Lung (tissue), 12 donors: Measurements from ENCODE around the gene ART4. TPM values are rescaled to one million over a fixed set of nuclear protein-coding genes. Genes with fewer than 3 reads are reported as not detected.

ENCODE experiments used
- ATAC-seq: fragments of 200-7000 bp; cut with Tn5 transposase; one replicate; pipeline ENCODE4 v1.9.1; 2020; ENCODE audit warnings: moderate number of reproducible peaks; ENCODE audit not compliant: insufficient read depth, low FRiP score
- DNase-seq, 3 donors: peaks; one replicate each; pipeline ENCODE4 v3.0.0-alpha.2; 2013 to 2017
- H3K27ac ChIP-seq, 2 donors: one replicate each; pipeline ENCODE4 v1.5.1; 2013; ENCODE audit warnings: mild to moderate bottlenecking in 2 of 2, moderate library complexity in 2 of 2, control low read depth in 1 of 2, inconsistent platforms in 1 of 2, low read depth in 1 of 2, low read length in 1 of 2
- H3K27me3 ChIP-seq, 3 donors: one replicate each; pipeline ENCODE4 v1.5.1; 2013; ENCODE audit warnings: low read length in 2 of 3; ENCODE audit not compliant: control insufficient read depth in 3 of 3, insufficient read depth in 3 of 3
- H3K36me3 ChIP-seq, 4 donors: one replicate each; pipeline ENCODE4 v1.5.1; 2013; ENCODE audit warnings: low read length in 4 of 4, mild to moderate bottlenecking in 1 of 4, moderate library complexity in 1 of 4; ENCODE audit not compliant: control insufficient read depth in 4 of 4, insufficient read depth in 4 of 4
- H3K4me1 ChIP-seq, 5 donors: one replicate each; pipeline ENCODE4 v1.5.1; 2013; ENCODE audit warnings: low read length in 5 of 5, mild to moderate bottlenecking in 2 of 5, moderate library complexity in 1 of 5; ENCODE audit not compliant: control insufficient read depth in 5 of 5, insufficient read depth in 5 of 5
- H3K4me3 ChIP-seq: one replicate; pipeline ENCODE4 v1.5.1; 2013; ENCODE audit warnings: mild to moderate bottlenecking, control low read depth, moderate library complexity
- H3K9ac ChIP-seq, 2 donors: one replicate each; pipeline ENCODE4 v1.5.1; 2013; ENCODE audit warnings: low read length in 2 of 2, control low read depth in 1 of 2; ENCODE audit not compliant: insufficient read depth in 1 of 2
- H3K9me3 ChIP-seq, 4 donors: one replicate each; pipeline ENCODE4 v1.5.1; 2013; ENCODE audit warnings: low read length in 3 of 4, mild to moderate bottlenecking in 1 of 4, moderate library complexity in 1 of 4; ENCODE audit not compliant: control insufficient read depth in 4 of 4, insufficient read depth in 3 of 4
- CTCF ChIP-seq: IDR thresholded peaks from 2 replicates; pipeline ENCODE4 v1.5.1; 2012; ENCODE audit warnings: mild to moderate bottlenecking; ENCODE audit errors: control extremely low read depth, extremely low read depth
- whole genome bisulfite sequencing, 2 donors: extraction: QIAGEN DNeasy Blood & Tissue Kit; methylation state at CpG; one replicate each; pipeline ENCODE4 v1.1.7; 2013; 5-methylcytosine and 5-hydroxymethylcytosine counted together
- polyA plus RNA-seq, 2 donors: library from polyadenylated mRNA; stranded (reverse); fragments of 200-250 nt; gene quantifications; one replicate each; pipeline ENCODE4 v1.2.1, GENCODE V29; 2013
- total RNA-seq, 2 donors: library from RNA; depleted of rRNA in 1 of 2; stranded (reverse); fragments of >200 nt in 1 of 2; gene quantifications; one replicate each; pipeline ENCODE4 v1.2.1, GENCODE V29; 2014 to 2021
- donor health status: control.
- donor health status: control.
- donor health status: Bipolar disorder and iron deficiency.
- donor health status: healthy.
- donor health status: DM: yes; HTN: yes; CAD: no.

The ART4 gene
- total and polyA plus RNA-seq, 4 donors: 0.76 to 3.1 (median 0.92) TPM

DNA sequence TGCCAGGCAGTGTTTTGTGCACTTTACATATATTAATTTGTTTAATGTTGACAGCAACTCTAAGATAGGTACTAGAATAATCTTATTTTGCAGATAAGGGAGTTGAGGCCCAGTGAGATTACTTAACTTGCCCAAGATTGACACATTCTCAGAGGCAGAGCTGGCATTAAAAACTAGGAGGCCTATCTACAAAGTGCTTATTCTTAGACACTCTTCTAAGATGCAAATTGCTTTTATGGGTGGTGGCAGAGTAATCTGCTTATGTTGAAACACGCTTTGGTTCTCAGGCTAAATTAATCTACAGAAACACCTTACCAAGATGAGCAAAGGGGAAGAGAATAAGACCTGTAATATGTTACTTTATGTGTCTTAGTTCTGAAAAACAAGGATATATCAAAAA is 35.2 kb upstream of the ART4 start:
- Histone ChIP-seq H3K4me1 (peaks cover 0 to 7% (median 0%) of the 10 kb centered on the region in 5 donors), H3K36me3 (peaks cover 0 to 1% (median 0%) of the 10 kb centered on the region in 4 donors), H3K27me3 (no peaks in the 10 kb centered on the region), H3K9me3 (no peaks in the 10 kb centered on the region), H3K9ac (no peak overlapping the region), H3K4me3 (no peak overlapping the region), H3K27ac (no peak overlapping the region)
- 86 to 88% methylated on average over 1 of the region's 1 CpG for WGBS, 2 donors
- TF ChIP-seq CTCF: no peak
- DNase-seq: no peak
- no peak for ATAC-seq

DNA sequence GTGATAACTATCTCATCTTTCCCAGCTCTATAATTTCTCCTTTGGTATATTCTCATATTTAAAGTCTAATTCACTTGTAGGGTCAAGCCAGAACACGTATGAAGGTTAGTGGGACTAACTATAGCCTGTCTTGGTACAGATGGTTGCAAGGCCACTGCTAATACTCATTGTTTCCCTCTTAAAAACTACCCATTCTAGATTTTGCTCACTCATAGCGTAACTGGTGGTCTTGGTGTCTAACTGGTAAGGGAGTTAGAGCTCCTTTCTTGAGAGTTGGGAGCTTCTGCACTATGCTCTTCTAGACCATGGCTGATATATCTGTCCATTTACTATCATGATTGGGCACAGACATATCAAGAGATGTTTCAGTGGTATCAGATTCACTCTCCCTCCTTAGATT is 33.5 kb upstream of the ART4 start:
- no peak for TF ChIP-seq CTCF
- no peak overlapping the region for H3K9ac ChIP-seq
- H3K9me3 ChIP-seq: no peaks in the 10 kb centered on the region
- DNase-seq (no peak), ATAC-seq (no peak)
- no peak overlapping the region for H3K4me3 ChIP-seq
- no peak overlapping the region for H3K27ac ChIP-seq
- no peaks in the 10 kb centered on the region for H3K27me3 ChIP-seq
- WGBS, 2 donors: 47 to 95% methylated on average over 2 of the region's 2 CpGs
- H3K36me3 ChIP-seq: no peaks in the 10 kb centered on the region
- H3K4me1 ChIP-seq: no peaks in the 10 kb centered on the region

- TF ChIP-seq CTCF: no peak
- Histone ChIP-seq H3K4me3 (no peak overlapping the region), H3K4me1 (no peaks in the 10 kb centered on the region), H3K9me3 (no peaks in the 10 kb centered on the region), H3K36me3 (no peaks in the 10 kb centered on the region), H3K9ac (no peak overlapping the region), H3K27ac (no peak overlapping the region), H3K27me3 (no peaks in the 10 kb centered on the region)
- 73 to 86% methylated on average over 3 of the region's 3 CpGs for WGBS, 2 donors
- ATAC-seq (no peak), DNase-seq (no peak)
Observed at GRCh38 chr12:14874882-14875281, 31.6 kb upstream of the ART4 start.
